Measurements from ENCODE around the gene PNPLA6.

The PNPLA6 gene

GRCh38 chr19:7535047-7535997 lies at the start of gene PNPLA6:
Gene PNPLA6, plus strand, starts transcription at chr19:7535717. Its CDS starts 72 bp downstream, at chr19:7535789.
- DNase-seq = peak; percentile 92

GRCh38 chr19:7486923-7487322 lies 48.6 kb upstream of the PNPLA6 start:
- no peak for DNase-seq

- DNase-seq = peak; percentile 91
Measured at GRCh38 chr19:7488736-7489353, 46.7 kb upstream of the PNPLA6 start, which contains the start of gene PEX11G. Gene PEX11G, minus strand, starts transcription at chr19:7489035. Its CDS starts 25 bp downstream, at chr19:7489010.

DNA sequence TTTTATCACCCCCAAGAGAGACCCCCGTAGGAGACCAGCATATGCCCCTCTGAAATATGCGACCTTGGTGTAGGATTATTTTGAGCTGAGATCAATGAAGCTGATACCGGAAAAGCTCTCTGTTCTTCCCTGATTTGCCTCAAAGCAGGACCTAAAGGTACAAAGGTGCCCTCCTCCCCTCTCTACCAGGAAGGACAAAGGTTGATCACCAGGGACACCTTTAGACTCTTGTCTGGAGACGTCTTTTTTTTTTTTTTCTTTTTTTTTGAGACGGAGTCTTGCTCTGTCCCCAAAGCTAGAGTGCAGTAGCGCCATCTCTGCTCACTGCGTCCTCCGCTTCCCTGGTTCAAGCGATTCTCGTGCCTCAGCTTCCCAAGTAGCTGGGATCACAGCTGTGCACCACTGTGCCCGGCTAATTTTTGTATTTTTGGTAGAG lies 45.9 kb upstream of the PNPLA6 start:
- no peak for DNase-seq

GRCh38 chr19:7492142-7492541 lies 43.4 kb upstream of the PNPLA6 start:
- DNase-seq = peak; percentile 26

DNA sequence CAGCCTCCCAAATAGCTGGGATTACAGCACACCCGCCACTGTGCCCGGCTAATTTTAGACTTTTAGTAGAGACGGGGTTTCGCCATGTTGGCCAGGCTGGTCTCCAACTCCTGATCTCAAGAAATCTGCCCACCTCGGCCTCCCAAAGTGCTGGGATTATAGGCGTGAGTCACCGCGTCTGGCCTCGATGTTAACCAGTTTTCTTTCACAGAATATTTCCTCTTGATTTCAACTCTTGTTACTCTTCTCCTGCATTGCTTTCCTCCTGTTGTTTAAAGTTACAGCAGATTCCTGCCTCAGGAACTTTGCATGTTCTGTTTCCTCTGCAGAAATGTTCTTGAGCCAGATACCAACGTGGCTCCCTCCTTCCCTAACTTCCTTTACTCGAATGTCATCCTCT lies 43.0 kb upstream of the PNPLA6 start:
- DNase-seq = no peak

DNA sequence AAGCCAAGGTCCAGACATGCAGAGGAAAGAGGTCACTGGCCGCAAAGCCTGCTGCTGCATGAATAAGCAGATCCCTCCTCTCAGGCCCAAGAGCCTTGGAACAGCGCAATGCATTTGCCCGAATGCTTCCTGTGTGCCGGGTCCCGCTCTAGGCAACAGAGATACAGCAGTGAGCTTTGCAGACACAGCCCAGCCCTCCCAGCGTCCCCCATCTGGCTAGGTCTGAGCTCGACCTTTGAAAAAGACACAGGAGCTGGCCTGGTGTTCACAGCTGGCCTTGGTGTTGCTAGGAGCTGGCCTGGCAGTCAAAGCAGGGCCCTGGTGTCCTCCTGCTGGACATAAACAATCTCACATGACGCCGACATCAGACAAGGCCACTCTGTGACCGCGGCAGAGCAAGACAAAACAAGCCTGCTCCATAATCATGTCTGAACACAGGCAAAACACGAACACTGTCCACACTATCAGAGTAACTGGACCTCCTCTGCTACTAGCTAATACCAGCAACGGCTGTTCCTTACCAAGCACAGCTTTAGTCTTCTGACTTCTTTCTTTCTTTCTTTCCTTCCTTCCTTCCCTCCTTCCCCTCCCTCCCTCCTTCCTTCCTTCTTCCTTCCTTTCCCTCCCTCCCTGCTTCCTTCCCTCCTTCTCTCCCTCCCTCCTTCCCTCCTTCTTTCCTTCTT lies 41.0 kb upstream of the PNPLA6 start:
- DNase-seq = no peak

DNA sequence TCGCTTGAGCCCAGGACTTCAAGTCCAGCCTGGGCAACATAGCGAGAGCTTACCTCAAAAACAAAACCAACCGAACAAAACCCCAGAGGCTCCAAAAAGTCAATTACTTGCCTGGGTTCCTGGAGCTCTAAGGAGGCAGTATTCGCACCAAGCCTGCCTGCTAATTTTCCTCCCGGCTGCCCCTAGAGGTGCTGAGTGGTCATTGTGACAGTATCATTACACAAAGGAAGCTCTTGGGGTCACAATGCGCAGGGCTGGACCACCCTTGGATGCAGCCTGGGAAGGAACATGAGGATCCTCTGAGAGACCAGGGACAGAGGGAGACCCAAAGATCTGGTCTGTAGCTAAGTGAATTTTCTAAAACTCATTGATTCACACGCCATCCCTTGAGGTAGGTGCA lies 38.2 kb upstream of the PNPLA6 start:
- no peak for DNase-seq

DNA sequence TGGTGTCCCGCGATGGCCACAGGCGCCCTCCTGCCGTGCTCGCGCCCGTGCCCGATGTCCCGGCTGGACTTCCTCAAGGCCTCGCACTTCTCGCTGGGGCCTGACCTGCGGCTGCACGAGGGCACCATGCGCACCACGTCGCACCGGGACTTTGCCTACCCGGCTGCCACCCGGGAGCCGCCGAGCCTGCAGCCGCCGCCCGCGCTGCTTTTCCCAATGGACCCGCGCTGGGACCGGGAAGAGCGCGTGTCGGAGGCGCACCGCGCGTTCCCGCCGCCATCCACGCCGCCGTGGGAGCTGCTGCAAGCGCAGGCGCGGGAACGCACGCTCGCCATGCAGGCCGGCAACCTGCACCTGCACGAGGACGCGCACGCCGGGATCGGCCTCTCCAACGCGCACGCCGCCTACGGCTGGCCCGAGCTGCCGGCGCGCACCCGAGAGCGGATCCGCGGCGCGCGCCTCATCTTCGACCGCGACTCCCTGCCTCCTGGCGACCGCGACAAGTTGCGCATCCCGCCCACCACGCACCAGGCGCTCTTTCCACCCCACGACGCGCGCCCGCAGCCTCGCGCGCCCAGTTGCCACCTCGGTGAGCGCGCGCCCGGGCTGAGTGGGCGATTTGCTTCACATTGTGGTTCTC lies 34.6 kb upstream of the PNPLA6 start:
- no peak for DNase-seq

DNA sequence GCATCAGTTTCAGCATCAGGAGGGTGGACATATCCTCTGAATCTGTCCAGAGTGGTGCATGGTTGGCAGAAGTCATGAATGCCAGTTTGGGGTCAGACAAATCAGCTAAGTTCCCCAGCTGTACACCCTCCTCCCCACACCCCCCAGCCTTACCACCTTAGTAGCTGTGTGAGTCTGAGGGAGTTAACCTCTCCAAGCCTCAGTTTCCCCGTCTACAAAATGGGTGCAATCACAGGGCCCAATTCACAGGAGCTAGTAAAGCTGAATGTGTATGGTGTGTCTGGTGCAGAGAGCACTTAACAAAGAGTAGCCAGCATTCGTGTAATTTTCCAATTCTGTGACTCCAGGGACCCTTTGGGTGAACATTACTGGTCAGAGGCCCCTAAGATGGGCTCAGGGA lies 33.0 kb upstream of the PNPLA6 start:
- no peak for DNase-seq

GRCh38 chr19:7504684-7505083 lies 30.8 kb upstream of the PNPLA6 start:
- DNase-seq = no peak

GRCh38 chr19:7505288-7505681 lies 30.2 kb upstream of the PNPLA6 start:
- DNase-seq = no peak

GRCh38 chr19:7505682-7506384 lies 29.7 kb upstream of the PNPLA6 start:
- peak; percentile 20 for DNase-seq

DNA sequence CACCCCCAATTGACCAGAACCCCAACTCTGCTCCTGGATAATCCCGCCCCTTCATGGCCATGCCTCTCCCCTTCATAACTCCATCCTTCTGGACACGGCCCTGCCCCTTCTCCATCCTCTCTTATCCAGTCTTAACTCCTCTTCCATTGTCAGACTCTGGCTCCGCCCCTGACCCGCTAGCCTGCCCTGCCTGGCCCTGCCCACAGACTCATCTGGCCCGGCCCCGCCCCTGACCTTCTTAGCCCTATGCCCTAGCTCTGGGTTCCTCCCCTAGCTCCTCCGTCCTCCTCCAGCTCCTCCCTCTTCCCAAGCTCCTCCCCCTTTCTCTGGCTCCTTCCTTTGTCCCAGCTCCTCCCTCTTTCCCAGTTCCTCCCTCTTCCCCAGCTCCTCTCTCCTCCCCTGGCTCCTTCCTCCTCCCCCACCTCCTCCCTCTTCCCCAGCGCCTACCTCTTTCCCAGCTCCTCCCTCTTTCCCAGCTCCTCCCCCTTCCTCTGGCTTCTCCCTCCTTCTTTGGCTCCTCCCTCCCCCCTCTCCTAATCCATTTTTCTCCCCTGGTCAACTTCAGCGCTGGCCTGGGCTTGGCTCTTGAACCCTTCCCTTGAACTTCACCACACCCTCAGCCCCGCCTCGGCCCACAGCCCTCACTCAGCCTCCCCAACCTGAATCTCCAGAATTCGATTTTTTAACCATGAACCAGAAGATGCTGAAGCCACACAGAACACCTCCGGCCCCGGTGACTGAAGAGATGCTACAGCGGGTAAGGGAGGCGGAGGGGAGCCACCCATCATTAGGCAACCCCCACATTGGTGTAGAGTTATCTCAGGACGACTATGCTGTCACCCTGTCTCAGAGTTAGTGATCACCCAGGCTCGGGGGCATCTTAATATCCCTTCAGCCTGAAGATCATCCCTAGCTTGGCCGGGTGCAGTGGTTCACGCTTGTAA lies 28.9 kb upstream of the PNPLA6 start:
- peak; percentile 37 for DNase-seq

GRCh38 chr19:7507884-7508283 lies 27.6 kb upstream of the PNPLA6 start:
- no peak for DNase-seq

DNA sequence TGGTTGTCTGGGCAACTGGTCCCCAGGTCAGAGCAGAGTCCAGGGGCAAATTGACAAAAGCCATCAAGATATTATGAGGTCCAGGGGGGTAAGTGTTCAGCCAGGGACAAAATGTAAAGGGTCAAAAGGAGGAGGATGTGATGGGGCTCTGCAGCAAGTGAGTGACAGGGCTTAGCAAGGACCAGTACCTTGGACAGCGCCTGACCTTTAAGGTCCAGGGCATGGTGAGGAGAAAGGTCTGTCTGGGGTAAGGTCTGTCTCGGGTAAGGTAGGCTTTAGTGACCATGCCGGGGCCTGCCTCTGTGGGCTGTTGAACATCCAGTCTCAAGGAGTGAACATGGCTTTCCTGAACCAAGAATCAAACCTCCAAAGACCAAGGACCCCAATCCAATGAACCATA lies 25.9 kb upstream of the PNPLA6 start:
- no peak for DNase-seq

DNA sequence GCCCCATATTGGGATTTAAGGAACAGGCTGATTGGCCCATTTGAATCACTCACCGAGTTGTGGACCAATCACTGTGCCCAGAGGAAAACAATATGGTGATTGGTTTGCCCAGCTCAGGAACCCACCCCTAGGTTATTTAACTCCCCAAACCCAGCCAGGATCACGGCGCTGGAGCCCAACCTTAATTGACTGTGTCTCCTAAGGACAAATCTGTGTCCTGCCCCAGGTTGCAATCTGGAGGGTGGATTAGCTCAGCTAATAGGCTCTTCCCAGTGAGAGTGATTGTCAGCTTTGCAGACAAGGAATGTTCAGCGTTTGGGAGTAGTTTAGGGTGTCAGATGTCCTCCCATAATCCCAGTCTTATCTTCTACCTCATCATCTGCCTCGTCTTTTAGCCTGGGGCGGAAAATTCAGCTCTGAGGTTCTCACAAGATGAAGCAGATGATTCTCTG lies 23.1 kb upstream of the PNPLA6 start:
- DNase-seq = no peak

DNA sequence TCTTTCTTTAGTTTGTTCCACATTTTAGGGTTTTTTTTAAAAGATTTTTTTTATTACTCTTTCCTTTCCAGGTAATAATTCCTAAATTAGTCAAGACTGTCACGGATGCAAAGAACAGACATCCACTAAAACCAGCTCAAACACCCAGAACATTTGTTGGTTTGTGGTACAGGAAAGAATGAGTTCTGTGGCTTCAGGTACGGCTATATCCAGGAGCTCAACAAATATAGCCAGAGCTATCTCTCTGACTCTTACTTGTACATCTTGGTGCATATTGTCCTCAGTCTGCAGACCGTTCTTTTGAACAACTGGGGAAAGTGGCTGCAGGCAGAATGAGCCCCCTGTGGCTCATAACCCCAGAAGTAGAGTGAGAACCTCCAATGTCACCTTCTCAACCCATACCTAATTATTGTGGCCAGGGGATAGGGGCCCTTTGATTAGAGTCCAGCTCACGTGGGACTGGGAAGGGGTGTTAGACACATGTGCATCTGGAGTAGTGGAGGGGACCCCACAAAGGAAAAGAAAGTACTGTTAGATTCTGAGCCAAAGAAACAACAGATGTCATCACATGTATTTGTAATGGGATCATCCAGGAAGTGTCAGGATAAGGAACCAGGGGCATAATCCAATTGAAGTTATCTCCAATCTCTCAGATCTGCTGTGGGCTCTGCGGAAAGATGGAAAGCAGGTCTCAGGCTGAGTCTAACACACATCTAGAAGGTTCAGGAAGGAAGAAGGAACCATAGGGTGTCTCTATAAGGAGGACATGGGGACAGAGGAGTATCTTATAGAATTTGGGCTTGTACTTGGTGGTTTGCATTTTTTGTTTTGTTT lies 21.5 kb upstream of the PNPLA6 start:
- no peak for DNase-seq

DNA sequence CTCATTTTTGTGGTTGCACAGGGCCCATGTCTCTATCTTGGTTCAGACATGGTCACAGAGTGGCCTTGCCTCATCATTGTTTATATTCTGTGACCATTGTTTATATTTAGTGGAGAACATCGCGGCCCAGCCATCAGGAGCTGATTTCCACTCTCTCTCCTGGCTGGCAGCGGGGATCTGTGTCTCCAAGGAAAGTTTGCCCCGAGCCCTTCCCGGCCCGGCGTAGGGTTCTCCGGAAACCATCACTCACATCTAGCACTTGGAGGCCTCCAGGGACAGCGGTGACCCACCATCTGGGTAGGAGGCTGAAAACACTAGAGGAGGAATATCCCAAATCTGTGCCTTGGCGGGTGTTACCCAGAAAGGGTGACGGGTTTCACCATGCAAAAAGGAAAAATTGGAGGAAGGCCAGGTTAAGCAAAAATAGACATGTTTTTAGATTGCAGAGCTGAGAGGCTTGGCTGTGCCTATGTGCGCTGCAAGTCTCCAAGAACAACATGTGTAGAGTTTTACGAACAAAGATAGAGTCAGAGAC lies 20.3 kb upstream of the PNPLA6 start:
- DNase-seq = no peak

DNA sequence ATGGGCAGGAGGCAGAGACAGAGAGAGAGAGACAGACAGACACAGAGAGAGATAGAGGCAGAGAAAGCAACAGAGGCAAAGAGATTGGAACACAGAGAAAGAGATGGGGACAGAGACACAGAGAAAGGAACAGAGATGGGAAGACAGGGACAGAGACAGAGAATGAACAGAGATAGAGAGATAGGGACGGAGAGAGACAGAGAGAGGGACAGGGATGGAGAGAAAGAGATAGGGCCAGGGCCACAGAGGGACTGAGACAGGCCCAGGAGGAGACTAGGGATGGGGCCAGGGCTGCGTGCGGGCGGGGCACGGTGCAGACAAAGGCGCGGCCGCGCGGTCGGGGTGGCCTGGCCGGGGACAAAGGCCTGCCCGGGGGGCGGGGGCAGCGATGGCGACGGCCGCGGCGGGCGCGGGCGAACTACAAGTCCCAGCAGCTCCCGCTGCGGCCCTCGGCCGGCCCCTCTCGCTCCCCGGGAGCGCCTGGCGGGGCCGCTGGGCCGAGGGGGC lies 19.8 kb upstream of the PNPLA6 start, which contains the start of gene ZNF358:
Gene ZNF358 (plus strand): TSS at position 459 of the 507 bp plus-strand sequence. CDS start 3,140 bp downstream, outside the sequence.
- peak; percentile 37 for DNase-seq

Data from CD4-positive, alpha-beta T cell treated with Interleukin-12 subunit alpha and Interleukin-12 subunit beta, for 1 hour (primary cell).